Neural cell (in vitro differentiated cells): ENCODE results near the gene PTPRN2.

Experiments used
- EP300 ChIP-seq: fragments of 450-650 bp; conservative IDR thresholded peaks from 2 replicates; pipeline ENCODE4 v1.6.1; 2014; ENCODE audit warnings: antibody characterized with exemption, mild to moderate bottlenecking, moderate library complexity; ENCODE audit not compliant: poor library complexity, severe bottlenecking
- EZH2 ChIP-seq: fragments of 200-600, 300-800 bp; shearing (Covaris generic), sonication (generic); IDR thresholded peaks from 2 replicates; pipeline ENCODE4 v1.6.1; 2014; ENCODE audit warnings: antibody characterized with exemption, low read length, borderline replicate concordance, mild to moderate bottlenecking; ENCODE audit not compliant: insufficient read depth, poor library complexity, severe bottlenecking
- POLR2AphosphoS5 ChIP-seq: IDR thresholded peaks from 2 replicates; pipeline ENCODE4 v1.6.1; 2012
- RAD21 ChIP-seq: fragments of 450-650 bp; conservative IDR thresholded peaks from 2 replicates; pipeline ENCODE4 v1.6.1; 2014; ENCODE audit warnings: antibody characterized with exemption, mild to moderate bottlenecking, moderate library complexity
- TAF1 ChIP-seq: IDR thresholded peaks from 2 replicates; pipeline ENCODE4 v1.6.1; 2012; ENCODE audit warnings: low read depth
- TF ChIP-seq, protein P1 (sequence below): fragments of 450-650 bp; IDR thresholded peaks from 2 replicates; pipeline ENCODE4 v1.5.1; 2014; ENCODE audit warnings: antibody characterized with exemption, mild to moderate bottlenecking, moderate library complexity; ENCODE audit not compliant: poor library complexity, severe bottlenecking

DNA sequence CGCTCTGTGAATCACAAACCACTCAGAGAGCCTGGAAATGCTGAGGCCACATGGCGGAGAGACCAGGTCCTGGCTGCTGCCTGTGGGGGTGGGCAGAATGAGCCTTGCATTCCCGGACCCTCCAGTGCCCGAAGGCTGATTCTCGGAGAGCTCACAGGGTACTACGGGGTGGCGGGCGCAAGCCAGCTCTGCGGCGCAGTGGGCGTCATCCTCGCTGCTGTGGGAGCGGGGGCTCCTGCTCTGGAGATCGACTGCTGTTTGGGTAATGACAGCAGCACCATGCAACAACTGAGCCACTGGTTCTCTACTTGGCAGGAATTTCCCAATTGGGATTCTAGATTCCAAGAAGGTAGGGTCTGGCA, 108.0 kb downstream of the PTPRN2 start:
- TF ChIP-seq EZH2, result no peak
- TF ChIP-seq, protein P1, sequence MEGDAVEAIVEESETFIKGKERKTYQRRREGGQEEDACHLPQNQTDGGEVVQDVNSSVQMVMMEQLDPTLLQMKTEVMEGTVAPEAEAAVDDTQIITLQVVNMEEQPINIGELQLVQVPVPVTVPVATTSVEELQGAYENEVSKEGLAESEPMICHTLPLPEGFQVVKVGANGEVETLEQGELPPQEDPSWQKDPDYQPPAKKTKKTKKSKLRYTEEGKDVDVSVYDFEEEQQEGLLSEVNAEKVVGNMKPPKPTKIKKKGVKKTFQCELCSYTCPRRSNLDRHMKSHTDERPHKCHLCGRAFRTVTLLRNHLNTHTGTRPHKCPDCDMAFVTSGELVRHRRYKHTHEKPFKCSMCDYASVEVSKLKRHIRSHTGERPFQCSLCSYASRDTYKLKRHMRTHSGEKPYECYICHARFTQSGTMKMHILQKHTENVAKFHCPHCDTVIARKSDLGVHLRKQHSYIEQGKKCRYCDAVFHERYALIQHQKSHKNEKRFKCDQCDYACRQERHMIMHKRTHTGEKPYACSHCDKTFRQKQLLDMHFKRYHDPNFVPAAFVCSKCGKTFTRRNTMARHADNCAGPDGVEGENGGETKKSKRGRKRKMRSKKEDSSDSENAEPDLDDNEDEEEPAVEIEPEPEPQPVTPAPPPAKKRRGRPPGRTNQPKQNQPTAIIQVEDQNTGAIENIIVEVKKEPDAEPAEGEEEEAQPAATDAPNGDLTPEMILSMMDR, result no peak
- no peak for TF ChIP-seq POLR2AphosphoS5
- no peak for TF ChIP-seq RAD21
- TF ChIP-seq EP300, result no peak
- no peak for TF ChIP-seq TAF1
